NCI-H2196 treated with DMSO at 0.1 percent for 48 hours (cell line): ENCODE measurements around the gene AMPD2.
"Not testable (repeated sequence)": the region's sequence is repeated elsewhere in the genome, so short reads cannot be mapped to it uniquely, and the experiment has no call there.

Source experiments
- DNase-seq: peaks from one replicate; lab custom pipeline; 2025; ENCODE audit not compliant: unreplicated experiment; lab: John Stamatoyannopoulos, UW

AMPD2 gene

GRCh38 chr1:109649491-109649914, 29.9 kb downstream of the AMPD2 start:
- DNase-seq = peak; percentile 63

- DNase-seq = no peak
Observed at GRCh38 chr1:109650609-109651008, 31.0 kb downstream of the AMPD2 start.

GRCh38 chr1:109652402-109652801, 32.8 kb downstream of the AMPD2 start:
- DNase-seq = no peak

GRCh38 chr1:109653306-109653705, 33.7 kb downstream of the AMPD2 start:
- no peak for DNase-seq

- DNase-seq = no peak
Observed at GRCh38 chr1:109654519-109654918, 34.9 kb downstream of the AMPD2 start.

GRCh38 chr1:109655615-109656519, 36.2 kb downstream of the AMPD2 start, which contains the start of gene GSTM4:
TSS of gene GSTM4 (plus strand) at chr1:109656099. CDS start at chr1:109656390, 291 bp downstream.
- peak; percentile 41 for DNase-seq

GRCh38 chr1:109657395-109657794, 37.8 kb downstream of the AMPD2 start:
- DNase-seq = no peak

GRCh38 chr1:109657970-109658369, 38.3 kb downstream of the AMPD2 start:
- no peak for DNase-seq

GRCh38 chr1:109658533-109659042, 39.0 kb downstream of the AMPD2 start:
- no peak for DNase-seq

GRCh38 chr1:109659145-109659544, 39.5 kb downstream of the AMPD2 start:
- DNase-seq = no peak

GRCh38 chr1:109659997-109660690, 40.5 kb downstream of the AMPD2 start:
- no peak for DNase-seq

GRCh38 chr1:109660691-109661026, 41.0 kb downstream of the AMPD2 start:
- not testable (repeated sequence) for DNase-seq

GRCh38 chr1:109661391-109661790, 41.8 kb downstream of the AMPD2 start:
- DNase-seq = no peak

GRCh38 chr1:109664671-109665070, 45.0 kb downstream of the AMPD2 start:
- DNase-seq = no peak

- no peak for DNase-seq
Observed at GRCh38 chr1:109667452-109668122, 48.0 kb downstream of the AMPD2 start, which contains the start of gene GSTM2. TSS of gene GSTM2 (plus strand) at chr1:109668057. CDS start at chr1:109668116, 59 bp downstream.

- no peak for DNase-seq
Observed at GRCh38 chr1:109668123-109668775, 48.6 kb downstream of the AMPD2 start.

- no peak for DNase-seq
Observed at GRCh38 chr1:109669246-109669948, 49.8 kb downstream of the AMPD2 start.

GRCh38 chr1:109669949-109670302, 50.3 kb downstream of the AMPD2 start:
- DNase-seq = not testable (repeated sequence)

GRCh38 chr1:109671067-109671466, 51.4 kb downstream of the AMPD2 start:
- no peak for DNase-seq

GRCh38 chr1:109673861-109674260, 54.2 kb downstream of the AMPD2 start:
- not testable (repeated sequence) for DNase-seq
